ENCODE measurements around the gene RNF183.
"Not testable (repeated sequence)": the region's sequence is repeated elsewhere in the genome, so short reads cannot be mapped to it uniquely, and the experiment has no call there.

The RNF183 gene

DNA sequence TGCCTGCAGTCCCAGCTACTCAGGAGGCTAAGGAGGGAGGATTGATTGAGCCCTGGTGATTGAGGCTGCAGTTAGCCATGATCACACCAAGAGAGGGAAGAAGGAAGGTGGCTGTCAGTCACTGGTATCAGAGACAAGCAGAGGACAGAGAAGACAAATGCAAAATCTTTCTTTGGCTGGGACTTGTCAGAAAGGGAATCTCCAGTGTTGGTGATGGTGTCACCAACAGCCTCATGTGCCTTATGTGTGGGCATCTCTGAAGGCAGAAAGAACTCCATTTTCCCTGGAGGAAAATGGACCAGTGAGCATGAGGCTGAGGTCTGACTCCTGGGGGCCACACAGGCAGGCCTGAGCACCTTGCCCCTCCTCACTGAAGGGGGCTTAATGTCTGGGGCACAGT lies 12.1 kb upstream of the RNF183 start:
- DNase-seq: no peak

- no peak for DNase-seq
These were observed 10.1 kb upstream of the RNF183 start for GRCh38 chr9:113313261-113313660.

- DNase-seq: no peak
These were observed 8.8 kb upstream of the RNF183 start for GRCh38 chr9:113311961-113312360.

DNA sequence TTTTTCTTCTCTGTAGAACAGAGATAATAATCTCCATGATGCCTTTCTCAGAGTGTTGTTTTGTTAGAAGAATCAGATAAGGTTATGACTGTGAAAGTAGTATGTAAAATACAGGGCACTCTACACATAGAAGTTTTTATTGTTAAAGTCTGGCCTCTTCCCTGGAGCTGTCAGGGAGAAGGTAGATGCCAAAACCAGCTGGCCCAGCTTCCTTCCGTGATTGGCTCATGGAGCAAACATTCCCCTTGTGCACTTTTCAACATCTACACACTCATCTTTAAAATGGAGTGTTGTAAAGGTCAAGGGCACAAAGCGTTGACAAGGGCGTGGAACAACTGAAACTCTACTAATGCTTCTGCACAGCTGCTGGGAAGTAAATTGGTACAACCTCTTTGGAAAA lies 7.4 kb upstream of the RNF183 start:
- DNase-seq: no peak

GRCh38 chr9:113309204-113309813 lies 6.1 kb upstream of the RNF183 start:
- DNase-seq: peak; percentile 47

DNA sequence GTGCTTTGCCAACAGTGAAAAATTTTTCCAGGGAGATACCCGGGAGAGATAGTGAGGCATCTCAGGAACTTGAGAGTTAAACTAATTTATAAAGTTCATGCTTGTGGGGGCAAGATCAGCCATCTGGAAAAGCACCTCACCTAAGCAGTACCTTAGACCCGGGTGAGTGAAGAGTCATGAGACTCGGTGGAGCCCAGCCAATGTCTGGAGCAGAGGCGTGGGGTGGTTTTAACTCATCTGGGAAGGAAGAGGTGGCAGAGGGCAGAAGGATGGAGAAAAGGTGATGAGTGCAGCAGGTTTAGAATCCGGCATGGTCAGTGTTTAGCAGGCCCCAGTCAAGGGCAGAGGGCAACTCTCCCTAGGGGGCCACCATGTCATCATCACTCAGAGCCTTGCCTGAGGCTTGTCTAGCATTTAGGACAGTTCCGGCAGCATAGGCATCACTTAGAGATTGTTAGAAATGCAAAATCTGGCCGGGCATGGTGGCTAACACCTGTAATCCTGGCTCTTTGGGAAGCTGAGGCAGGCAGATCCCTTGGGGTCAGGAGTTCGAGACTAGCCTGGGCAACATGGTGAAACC lies 4.3 kb upstream of the RNF183 start:
- no peak for DNase-seq

- no peak for DNase-seq
These were observed 3.4 kb upstream of the RNF183 start for GRCh38 chr9:113306566-113306965.

GRCh38 chr9:113301548-113301947 lies 1.6 kb downstream of the RNF183 start:
- no peak for DNase-seq

DNA sequence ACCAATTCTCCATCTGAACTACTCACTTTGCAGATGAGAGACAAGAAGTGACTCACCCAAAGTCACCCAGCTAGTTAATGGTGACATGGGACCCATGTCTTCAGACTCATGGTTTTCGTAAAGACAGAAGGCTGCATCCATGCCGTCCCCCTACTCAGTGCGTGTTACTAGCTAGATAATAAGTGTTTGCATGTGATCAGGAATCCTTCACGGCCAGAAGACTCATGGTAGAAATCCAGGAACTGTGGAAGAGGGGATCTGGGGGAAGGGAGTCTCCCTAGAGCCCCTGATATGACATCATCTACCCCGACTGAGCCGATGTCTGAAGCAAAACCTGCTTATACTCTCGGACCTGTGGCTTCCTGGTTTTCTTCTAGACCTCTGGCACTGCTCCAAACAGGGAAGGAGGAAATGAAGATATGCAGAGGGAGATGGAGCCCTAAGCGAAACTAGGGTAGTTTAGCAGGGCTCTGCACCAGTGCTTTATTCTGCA lies 3.3 kb downstream of the RNF183 start:
- no peak for DNase-seq

DNA sequence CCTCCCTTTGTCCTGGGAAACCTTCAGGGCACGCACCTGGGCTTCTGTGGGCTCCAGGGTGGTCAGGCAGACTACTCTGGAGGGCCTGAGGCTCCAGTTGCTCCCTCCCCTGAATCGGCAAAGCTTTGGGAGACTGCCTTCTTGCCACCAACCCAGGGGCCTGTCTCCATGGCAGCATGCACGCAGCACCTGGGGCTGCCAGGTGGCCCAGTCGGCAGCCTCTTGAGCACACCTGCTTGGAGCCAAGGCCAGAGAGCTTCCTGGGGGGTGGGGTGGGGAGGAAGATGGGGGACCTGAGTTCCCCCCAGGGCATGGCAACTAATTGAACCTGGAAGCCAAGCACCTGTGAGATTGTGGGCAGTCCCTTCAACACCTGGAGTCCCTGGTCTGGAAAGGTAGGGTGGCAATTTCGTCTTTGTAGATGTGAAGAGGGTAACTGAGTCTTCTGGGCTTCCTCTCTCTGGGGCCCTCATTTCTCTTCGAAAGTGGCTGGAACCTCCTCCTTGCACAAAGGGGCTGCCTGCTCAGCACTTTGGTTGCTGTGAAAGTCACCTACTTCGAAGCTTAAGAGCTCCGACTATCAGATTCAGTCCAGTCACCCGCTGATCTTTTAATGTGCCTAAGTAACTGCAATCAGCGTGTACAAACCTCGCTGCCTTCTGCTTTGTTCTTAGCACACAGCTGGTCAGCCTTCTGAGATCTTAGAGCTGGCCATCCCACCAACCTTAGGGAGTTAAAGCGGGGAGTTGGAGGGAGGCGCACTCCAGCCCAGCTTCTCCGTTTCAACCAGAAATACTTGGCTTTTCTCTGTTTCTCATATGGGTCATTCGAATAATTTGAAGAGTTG lies 4.0 kb downstream of the RNF183 start:
- no peak for DNase-seq

- DNase-seq: no peak
These were observed 4.9 kb downstream of the RNF183 start for GRCh38 chr9:113298311-113298710.

DNA sequence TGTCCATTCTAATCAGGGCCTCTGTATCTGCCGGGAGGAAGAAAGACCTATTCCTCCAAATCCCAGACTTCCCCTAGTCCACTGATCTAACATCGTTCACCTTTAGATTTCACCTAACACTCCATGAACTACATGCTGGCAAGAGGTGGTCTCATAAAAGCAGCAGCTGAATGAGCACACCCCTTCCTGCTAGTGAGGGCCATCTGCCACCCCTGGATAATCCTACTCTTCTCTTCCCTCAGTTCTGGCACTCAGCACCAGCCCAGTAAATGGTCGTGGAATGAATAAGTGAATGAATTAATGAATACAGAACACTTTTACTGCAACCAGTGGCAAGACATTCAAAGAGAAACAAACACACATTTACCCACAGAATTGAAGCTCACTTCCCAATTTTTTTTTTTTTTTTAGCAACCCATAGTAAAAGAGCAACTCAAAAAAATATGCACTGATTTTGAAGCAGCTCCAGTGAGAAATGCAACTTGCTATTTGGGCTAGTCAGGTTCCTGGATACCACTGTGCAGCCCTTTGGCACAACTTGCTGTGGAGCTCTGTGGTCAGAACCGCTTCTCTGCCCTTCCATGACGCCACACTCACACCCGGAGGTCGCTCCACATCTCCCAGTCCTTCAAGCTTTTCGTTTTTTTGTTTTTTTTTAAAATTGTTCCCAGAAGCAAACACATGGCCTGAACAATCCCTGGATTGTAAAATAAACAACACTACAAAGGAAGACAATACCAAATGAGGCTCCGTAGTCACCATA lies 6.2 kb downstream of the RNF183 start:
- DNase-seq: no peak

- not testable (repeated sequence) for DNase-seq
These were observed 6.9 kb downstream of the RNF183 start for GRCh38 chr9:113296247-113296646.

DNA sequence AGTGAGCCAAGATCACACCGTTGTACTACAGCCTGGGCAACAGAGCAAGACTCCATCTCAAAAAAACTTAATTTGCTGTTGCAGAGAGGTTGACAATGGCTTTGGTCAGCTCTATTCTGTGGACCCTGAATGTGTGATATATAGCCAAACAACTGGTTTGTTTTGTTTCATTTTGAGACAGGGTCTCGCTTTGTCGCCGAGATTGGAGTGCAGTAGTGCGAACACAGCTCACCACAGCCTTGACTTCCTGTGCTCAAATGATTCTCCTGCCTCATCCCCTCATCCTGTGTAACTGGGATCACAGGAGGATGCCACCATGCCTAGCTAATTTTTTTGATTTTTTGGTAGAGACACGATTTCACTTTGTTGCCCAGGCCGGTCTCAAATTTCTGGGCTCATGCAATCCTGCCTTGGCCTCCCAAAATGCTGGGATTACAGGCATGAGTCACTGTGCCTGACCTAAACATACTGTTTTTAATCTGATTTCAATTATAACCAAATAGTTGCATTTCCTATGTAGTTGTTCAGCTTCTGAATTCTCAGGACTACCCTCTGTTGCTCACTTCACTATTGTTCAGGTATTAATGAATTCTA lies 9.8 kb downstream of the RNF183 start:
- no peak for DNase-seq

GRCh38 chr9:113290052-113290607 lies 13.0 kb downstream of the RNF183 start:
- DNase-seq: no peak

DNA sequence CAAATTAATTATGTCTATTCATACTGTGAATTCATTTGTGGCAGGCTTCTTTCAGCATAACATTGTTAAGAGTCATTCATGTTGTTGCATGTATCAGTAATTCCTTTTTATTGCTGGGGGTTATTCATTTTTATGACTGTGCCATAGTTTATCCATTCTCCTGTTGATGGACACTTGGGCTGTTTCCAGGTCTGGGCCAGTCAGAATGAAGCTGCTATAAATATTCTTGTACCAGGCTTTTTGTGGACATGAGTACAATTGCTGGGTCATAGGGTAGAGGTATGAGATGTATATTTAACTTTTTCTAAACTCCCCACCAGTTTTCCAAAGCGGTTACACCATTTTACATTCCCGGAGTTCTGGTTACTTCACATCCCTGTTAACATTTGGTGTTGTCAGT lies 14.1 kb downstream of the RNF183 start:
- DNase-seq: no peak

GRCh38 chr9:113281356-113281755 lies 21.8 kb downstream of the RNF183 start:
- no peak for DNase-seq

GRCh38 chr9:113278840-113279239 lies 24.3 kb downstream of the RNF183 start:
- DNase-seq: no peak

GRCh38 chr9:113275157-113276131 lies 27.7 kb downstream of the RNF183 start, which contains the start of the genes CDC26 and PRPF4:
TSS of gene CDC26 (minus strand) at chr9:113275572. CDS start at chr9:113272507, 3,065 bp downstream.
TSS of gene PRPF4 (plus strand) at chr9:113275658. CDS start at chr9:113275744, 86 bp downstream.
- peak; percentile 99 for DNase-seq

GRCh38 chr9:113274474-113275156 lies 28.6 kb downstream of the RNF183 start:
- DNase-seq: peak; percentile 70

Data from midbrain (tissue), 1 donor.